CD4-positive, alpha-beta T cell treated with Interleukin-6 at 100 ng/mL for 8 hours (primary cell): ENCODE data around the gene PTPN14.
"Not testable (repeated sequence)": the region's sequence is repeated elsewhere in the genome, so short reads cannot be mapped to it uniquely, and the experiment has no call there.

Experiments
- DNase-seq: peaks from one replicate; pipeline ENCODE4 v3.0.0-alpha.2; 2020; ENCODE audit warnings: mixed read lengths, low spot score

PTPN14 gene

GRCh38 chr1:214541206-214541605 lies 10.2 kb downstream of the PTPN14 start:
- no peak for DNase-seq

DNA sequence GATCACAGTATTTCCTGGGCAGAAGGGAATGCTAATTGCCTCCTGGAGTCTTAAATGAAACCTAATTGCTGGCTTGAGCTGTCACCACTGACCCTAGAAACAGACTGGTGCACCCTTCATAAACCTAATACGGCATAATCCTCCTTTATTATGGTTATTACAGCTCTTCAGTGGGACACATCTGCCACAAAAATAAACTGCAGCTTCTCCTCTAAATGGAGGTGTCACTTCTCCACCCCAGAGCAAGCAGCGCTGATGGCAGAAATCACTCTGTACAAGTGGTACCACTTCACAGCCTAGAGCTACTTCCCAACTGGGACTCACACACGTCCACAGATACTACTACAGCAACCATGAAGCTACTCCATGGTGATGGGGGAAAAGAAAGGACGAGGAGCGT lies 11.1 kb downstream of the PTPN14 start:
- no peak for DNase-seq

- no peak for DNase-seq
These were observed 12.9 kb downstream of the PTPN14 start for GRCh38 chr1:214538496-214538895.

DNA sequence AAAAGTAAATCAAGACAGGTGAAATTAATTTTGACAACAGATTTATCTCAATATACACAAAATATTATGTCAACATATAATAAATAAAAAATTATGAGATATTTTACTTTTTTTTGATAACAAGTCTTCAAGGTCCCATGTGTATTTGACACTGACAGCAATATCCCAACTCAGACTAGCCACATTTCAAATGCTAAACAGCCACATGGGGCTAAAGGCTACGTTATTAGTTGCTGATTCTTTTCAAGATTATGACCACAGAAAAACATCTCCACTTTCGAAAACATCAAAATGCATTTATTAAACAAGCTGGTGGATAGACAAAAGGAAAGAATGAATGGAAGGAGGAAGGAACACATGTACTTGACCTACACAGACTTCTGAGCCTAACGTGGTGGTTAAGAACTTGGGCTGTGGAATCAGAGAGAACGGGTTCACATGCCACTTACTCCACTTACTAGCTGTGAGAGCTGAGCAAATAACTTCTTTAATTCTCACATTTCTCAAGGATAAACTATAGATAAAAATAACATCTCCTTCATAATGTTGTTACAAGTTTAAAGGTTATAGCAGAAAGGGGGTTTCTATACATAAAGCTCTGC lies 13.4 kb downstream of the PTPN14 start:
- DNase-seq = no peak

DNA sequence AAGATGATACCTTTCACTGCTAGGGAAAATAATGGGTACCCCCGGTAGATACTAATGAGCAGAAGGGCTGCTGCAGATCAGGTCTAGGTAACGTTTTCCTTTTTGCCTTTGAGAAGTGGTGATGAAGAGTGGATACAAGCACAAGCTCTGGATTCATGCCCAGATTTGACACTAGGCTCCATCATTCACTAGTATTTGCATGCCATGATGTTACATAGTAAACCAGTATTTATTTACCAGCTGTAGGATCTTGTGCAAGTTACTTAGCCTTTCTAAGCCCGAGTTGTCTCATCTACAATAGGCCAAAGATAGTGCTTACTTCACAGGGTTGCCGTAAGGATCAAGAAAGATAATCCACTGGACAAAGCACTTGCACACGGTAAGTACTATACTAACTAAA lies 14.2 kb downstream of the PTPN14 start:
- DNase-seq = no peak

DNA sequence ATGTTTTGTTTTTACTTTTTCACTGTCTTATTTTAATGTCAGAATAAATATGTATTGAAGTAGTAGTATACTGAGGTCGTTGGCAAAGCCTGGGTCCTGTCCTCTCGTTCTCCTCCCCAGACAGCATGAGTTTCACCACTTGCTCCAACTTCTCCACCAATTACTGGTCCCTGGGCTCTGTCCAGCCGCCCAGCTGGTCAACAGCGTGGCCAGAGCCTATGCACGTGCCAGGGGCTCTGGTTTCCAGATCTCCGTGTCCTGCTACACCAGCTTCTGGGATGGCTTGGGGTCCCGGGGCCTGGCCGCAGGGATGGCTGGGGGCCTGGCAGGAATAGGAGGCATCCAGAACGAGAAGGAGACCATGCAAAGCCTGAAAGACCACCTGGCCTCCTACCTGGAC lies 19.3 kb downstream of the PTPN14 start:
- no peak for DNase-seq

DNA sequence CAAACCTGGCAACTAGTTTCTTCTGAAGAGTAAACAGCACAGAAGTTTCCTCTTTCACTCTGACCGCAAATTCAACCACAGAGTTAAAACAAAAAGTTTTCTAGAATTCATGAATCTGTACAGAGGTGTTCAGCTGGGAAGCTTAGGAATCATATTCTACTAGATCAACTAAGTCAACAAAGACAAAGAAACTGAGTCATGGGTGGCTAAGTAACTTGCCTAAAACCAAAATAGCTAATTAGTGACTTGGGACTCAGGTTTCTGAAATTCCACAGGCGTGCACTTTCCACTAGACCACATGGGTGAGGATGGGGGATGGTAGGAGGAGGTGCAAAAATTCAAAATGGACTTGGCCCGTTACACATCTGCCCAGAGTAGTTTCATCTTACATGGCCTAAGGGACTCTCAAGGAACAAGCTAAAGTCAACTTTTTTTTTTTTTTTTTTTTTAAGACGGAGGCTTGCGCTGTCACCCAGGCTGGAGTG lies 25.8 kb downstream of the PTPN14 start:
- no peak for DNase-seq

DNA sequence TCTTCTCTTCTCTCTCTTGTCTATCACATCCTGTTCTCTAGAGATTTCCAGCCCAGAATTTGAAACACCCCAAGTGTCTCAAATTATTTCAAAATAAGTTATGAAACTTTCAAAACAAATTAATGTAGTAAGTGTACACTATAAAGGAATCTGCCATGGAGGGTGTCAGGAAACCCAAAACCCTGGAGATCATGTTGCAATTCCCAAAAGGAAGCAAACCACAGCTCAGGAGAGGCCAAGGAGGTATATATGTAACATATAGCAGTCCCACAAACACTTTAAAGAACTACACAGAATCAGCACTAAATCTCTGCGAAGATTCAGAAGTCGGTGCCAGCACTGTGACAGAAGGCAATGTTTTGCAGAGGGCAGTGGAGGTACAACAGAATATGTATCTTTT lies 26.6 kb downstream of the PTPN14 start:
- no peak for DNase-seq

DNA sequence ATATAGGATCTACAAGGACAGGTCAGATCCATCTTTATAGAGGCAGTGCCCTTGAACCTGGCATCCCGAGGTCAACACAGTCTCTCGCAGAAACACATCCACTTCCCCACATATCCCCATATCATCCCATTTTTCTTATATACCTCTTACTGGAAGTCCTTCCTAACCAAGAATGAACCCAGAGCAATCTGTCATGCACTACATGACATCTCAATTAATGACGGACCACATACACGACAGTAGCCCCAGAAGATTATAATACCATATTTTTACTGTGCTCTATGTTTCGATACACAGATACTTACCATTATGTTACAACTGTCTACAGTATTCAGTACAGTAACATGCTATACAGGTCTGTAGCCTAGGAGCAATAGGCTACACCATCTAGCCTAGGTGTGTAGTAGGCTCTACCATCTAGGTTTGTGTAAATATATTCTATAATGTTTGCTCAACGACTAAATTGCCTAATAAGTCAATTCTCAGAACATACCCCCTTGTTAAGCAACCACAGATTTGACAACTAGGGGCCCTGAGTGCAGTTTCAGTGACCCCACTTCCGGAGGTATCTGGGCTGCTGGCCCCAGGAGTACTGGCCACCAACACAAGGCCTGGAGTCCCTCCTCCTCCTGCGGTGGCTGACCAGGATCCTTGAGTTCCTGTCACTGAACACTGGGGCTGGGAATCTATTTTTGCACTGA lies 28.1 kb downstream of the PTPN14 start:
- DNase-seq = no peak

DNA sequence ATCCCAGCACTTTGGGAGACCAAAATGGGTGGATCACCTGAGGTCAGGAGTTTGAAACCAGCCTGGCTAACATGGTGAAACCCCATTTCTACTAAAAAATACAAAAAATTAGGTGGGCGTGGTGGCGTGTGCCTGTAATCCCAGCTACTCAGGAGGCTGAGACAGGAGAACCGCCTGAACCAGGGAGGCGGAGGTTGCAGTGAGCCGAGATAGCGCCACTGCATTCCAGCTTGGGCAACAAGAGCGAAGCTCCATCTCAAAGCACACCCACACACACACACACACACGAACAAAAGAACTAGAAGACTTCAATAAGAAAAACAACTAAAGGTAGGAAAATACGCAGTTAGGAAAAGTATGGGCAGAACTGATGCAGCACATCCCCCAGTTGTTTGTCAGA lies 29.9 kb downstream of the PTPN14 start:
- DNase-seq = not testable (repeated sequence)

GRCh38 chr1:214520544-214521165 lies 30.7 kb downstream of the PTPN14 start:
- DNase-seq = no peak

DNA sequence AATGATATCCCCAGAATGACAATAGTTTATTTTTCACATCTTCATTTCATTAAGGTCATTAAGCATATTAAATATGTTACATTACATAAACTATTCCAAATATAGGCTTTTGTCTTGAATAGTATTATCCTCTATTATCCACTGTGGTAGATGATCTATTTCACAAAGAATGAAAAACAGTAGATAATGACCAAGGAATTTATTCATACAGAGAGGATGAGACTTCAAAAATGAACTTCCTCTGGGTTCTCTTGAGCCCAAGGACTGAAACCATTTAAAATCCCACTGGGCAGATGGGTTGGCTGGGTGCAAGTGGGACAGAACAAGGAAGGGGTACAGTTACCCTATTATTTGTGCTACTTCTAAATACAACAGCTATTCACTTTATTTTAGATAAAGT lies 33.0 kb downstream of the PTPN14 start:
- no peak for DNase-seq

GRCh38 chr1:214516434-214517326 lies 34.7 kb downstream of the PTPN14 start:
- no peak for DNase-seq

DNA sequence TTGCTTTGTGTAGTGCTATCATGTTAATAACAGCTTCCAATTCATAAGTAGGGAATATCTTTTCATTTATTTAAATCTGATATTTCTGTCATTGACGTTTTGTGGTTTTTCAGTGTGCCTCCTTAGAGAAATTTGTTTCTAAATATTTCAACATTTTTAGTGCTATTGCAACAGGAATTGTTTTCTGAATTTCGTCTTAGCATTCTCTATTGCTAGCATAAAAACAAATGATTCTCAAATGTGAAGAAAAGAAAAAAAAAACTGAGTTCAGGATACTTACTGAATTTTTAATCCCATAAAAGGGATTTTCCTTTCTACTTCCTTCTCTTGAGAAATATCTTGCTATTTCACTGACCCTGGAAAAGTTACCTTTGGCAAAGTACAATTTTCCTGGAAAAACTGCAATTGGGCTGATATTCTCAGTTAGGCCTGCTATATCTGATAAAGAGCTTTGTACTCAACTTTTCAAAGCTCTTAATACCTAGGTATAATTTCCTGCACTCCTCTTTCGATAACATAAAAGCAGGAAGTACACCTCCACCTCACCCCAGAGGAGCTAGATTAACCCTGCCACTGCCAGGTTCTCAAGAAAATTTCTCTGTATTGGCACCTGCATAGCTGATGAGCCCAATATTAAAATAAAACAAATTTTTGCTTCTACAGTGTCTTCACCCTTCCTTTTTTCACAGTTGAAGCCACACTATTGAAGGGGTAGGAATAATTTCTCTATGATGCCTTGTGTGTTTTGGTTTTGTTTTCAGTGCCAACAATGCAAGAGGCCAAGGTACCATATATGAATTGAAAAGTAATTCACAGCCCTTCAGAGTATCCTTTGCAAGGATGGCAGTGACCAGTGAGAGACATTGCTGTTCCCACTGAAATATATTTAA lies 35.6 kb downstream of the PTPN14 start:
- no peak for DNase-seq

DNA sequence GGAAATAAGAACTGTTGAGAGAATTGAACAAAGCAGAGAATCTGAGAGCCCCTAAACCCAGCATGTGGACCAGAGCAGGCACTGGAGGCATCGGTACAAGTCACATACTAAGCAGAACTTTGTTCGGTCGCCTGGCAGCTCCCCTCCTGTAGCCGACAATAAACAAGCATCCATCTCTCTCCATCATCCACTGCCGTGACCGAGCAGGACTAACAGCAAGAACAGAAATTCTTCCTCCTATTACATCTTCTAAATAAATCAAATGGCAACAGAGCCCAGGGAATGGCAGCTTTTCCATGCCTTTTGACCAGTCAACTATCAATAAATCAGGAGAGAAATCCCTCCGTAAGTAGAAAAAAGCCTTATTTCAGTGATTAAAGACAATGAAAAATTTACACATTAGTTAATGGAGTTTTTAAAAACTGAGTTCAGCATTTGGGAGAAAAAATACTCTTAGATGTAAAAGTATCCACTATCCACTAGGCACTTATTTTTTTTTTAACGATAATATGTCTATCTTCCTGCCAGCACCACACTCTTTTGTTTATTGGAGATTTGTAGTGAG lies 36.5 kb downstream of the PTPN14 start:
- DNase-seq = no peak

- no peak for DNase-seq
These were observed 37.2 kb downstream of the PTPN14 start for GRCh38 chr1:214514032-214514818.

- no peak for DNase-seq
These were observed 38.0 kb downstream of the PTPN14 start for GRCh38 chr1:214513394-214513793.

- DNase-seq = no peak
These were observed 39.8 kb downstream of the PTPN14 start for GRCh38 chr1:214511639-214511998.

GRCh38 chr1:214510914-214511638 lies 40.3 kb downstream of the PTPN14 start:
- DNase-seq = no peak

DNA sequence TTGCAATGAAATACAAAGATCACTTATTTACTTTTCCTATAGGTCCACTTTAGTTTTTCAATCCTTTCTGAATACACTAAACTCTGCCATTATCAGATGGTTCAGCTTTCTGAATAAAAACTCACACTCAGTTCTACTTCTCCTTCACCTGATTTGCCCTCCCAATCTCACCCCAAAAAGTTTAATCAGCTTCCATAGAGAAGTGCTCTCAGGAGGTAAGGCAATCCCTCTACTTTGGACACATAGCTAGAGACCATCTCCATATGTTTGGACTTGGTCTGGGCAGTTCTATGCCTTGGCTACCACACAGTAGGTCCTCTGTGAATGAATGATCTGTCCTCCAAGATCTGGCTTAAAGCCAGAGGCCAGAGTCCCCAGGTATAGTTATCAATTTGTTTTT lies 40.9 kb downstream of the PTPN14 start:
- DNase-seq = no peak
